SK-N-SH treated with all-trans-retinoic acid at 6 μM for 48 hours (cell line): Measurements from ENCODE around the gene FGF18.

Experiments used
- ATAC-seq: fragments of 200-7000 bp; cut with Tn5 transposase; 3 replicates; pipeline ENCODE4 v1.9.1; 2020; ENCODE audit warnings: mild to moderate bottlenecking, moderate library complexity
- ARNTL ChIP-seq: fragments of 450-650 bp; formaldehyde crosslinking; IDR thresholded peaks from 2 replicates; pipeline ENCODE4 v1.5.0; 2020; ENCODE audit warnings: low read depth, mild to moderate bottlenecking, moderate library complexity, borderline replicate concordance
- BACH2 ChIP-seq: fragments of 250-450 bp; sonication (Bioruptor Pico); IDR thresholded peaks from 2 replicates; pipeline ENCODE4 v1.9.0; 2021; ENCODE audit warnings: mild to moderate bottlenecking, borderline replicate concordance
- CSDC2 ChIP-seq: fragments of 250-450 bp; sonication (Bioruptor Pico); IDR thresholded peaks from 2 replicates; pipeline ENCODE4 v1.5.0; 2020; ENCODE audit warnings: mild to moderate bottlenecking, moderate library complexity
- ESRRG ChIP-seq: fragments of 250-450 bp; sonication (Bioruptor Pico); IDR thresholded peaks from 2 replicates; pipeline ENCODE4 v1.6.1; 2021; ENCODE audit warnings: mild to moderate bottlenecking
- GLIS3 ChIP-seq: fragments of 250-450 bp; sonication (Bioruptor Pico); IDR thresholded peaks from 2 replicates; pipeline ENCODE4 v1.5.0; 2020; ENCODE audit warnings: mild to moderate bottlenecking, moderate library complexity
- ISL1 ChIP-seq: fragments of 250-450 bp; sonication (Bioruptor Pico); IDR thresholded peaks from 2 replicates; pipeline ENCODE4 v2.1.2; 2022; ENCODE audit warnings: mild to moderate bottlenecking, moderate library complexity
- POU6F1 ChIP-seq: fragments of 250-450 bp; sonication (Bioruptor Pico); IDR thresholded peaks from 2 replicates; pipeline ENCODE4 v1.8.0; 2021; ENCODE audit warnings: low read depth, mild to moderate bottlenecking, moderate library complexity, borderline replicate concordance
- PPARA ChIP-seq: fragments of 250-450 bp; sonication (Bioruptor Pico); IDR thresholded peaks from 2 replicates; pipeline ENCODE4 v1.5.0; 2020; ENCODE audit warnings: mild to moderate bottlenecking, borderline replicate concordance
- RARB ChIP-seq: fragments of 250-450 bp; sonication (Bioruptor Pico); IDR thresholded peaks from 2 replicates; pipeline ENCODE4 v1.8.0; 2021; ENCODE audit warnings: mild to moderate bottlenecking, moderate library complexity
- SNAI2 ChIP-seq: fragments of 250-450 bp; sonication (Bioruptor Pico); IDR thresholded peaks from 2 replicates; pipeline ENCODE4 v1.5.0; 2020; ENCODE audit warnings: mild to moderate bottlenecking, moderate library complexity
- TCF4 ChIP-seq: fragments of 250-450 bp; sonication (Bioruptor Pico); IDR thresholded peaks from 2 replicates; pipeline ENCODE4 v1.8.0; 2021; ENCODE audit warnings: mild to moderate bottlenecking, moderate library complexity, borderline replicate concordance
- ZC3H10 ChIP-seq: fragments of 250-450 bp; sonication (Bioruptor Pico); IDR thresholded peaks from 2 replicates; pipeline ENCODE4 v1.5.1; 2021; ENCODE audit warnings: mild to moderate bottlenecking, moderate library complexity
- ZFP3 ChIP-seq: fragments of 250-450 bp; sonication (Bioruptor Pico); IDR thresholded peaks from 2 replicates; pipeline ENCODE4 v1.5.0; 2020; ENCODE audit warnings: mild to moderate bottlenecking, moderate library complexity
- ZFP30 ChIP-seq: fragments of 450-650 bp; formaldehyde crosslinking; IDR thresholded peaks from 2 replicates; pipeline ENCODE4 v1.5.0; 2022; ENCODE audit warnings: mild to moderate bottlenecking, moderate library complexity
- ZNF565 ChIP-seq: fragments of 450-650 bp; formaldehyde crosslinking; conservative IDR thresholded peaks from 2 replicates; pipeline ENCODE4 v1.5.0; 2020; ENCODE audit warnings: low read depth, mild to moderate bottlenecking, moderate library complexity
- TF ChIP-seq, protein P1 (sequence below): fragments of 250-450 bp; sonication (Bioruptor Pico); IDR thresholded peaks from 2 replicates; pipeline ENCODE4 v1.8.0; 2020; ENCODE audit warnings: mild to moderate bottlenecking, moderate library complexity, borderline replicate concordance
- TF ChIP-seq, protein P2 (sequence below): fragments of 250-450 bp; sonication (Bioruptor Pico); IDR thresholded peaks from 2 replicates; pipeline ENCODE4 v1.5.1; 2021; ENCODE audit warnings: mild to moderate bottlenecking, moderate library complexity
- TF ChIP-seq, protein P3 (sequence below): fragments of 250-450 bp; sonication (Bioruptor Pico); IDR thresholded peaks from 2 replicates; pipeline ENCODE4 v1.5.1; 2020; ENCODE audit warnings: low read depth, mild to moderate bottlenecking, moderate library complexity
- TF ChIP-seq, protein P4 (sequence below): fragments of 250-450 bp; sonication (Bioruptor Pico); IDR thresholded peaks from 2 replicates; pipeline ENCODE4 v1.5.0; 2020; ENCODE audit warnings: mild to moderate bottlenecking, moderate library complexity

Gene FGF18

DNA sequence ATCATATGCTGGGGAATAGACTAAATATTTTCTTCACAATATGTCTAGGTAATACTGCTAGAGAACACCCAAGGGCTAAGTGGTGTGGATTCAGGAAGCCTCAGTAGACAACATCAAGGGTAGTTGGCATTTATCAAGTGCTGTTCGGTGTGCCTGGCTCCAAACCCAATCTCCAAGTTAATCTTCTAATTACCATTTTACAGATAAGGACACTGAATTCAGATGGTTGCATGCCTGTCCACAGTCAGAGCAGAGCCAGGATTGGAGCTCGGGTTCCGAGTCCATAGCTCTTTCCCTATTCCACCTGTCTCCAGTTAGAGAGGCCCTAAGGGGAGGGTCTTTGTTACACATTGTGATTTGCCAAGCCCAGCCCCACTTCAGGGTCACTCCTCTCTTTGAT lies 58.2 kb downstream of the FGF18 start:
- ATAC-seq = no peak

DNA sequence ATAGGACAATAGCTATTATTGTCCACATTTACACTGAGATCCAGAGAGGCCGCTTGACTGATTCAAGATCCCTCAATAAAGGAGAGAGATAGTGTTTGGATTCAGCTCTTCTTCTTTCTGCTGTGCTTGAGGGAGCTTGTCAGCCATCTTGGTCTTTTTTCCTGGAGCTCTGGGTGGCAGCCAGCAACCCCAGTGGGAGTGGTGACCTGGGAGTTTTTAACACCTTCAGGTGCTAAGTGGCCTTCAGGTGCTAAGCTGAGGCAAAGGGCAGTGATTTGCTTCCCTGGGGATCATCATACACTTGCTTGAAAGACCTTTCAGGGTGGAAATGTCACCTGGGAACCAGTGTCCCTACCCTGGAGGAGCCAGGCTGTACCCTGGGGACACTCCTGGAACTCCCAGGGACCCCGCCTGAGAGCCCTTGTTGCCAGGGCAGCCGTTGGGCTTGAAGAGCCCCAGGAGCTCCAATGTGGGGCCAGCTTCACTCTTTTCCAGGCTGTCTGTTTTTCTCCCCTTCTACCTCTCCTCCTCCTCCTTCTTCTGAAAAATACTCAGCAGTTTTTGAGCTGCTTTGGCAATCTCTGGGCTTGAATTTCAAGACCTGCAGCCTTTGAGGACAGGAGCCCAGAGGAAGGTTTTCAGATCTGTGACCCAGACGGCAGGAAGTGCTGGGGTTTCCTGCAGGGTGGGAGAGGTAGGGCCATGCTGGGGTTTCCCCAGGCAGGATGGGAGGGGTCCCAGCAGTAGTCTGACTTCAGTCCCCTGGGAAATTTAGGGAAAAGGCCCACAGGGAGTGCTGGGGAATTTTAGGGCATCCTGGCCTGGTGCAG lies 59.7 kb downstream of the FGF18 start:
- TF ChIP-seq CSDC2 (CRISPR knock-in tag) = no peak
- no peak for TF ChIP-seq TCF4 (CRISPR knock-in tag)
- TF ChIP-seq ZFP30 (CRISPR knock-in tag) = no peak
- TF ChIP-seq, protein P1, sequence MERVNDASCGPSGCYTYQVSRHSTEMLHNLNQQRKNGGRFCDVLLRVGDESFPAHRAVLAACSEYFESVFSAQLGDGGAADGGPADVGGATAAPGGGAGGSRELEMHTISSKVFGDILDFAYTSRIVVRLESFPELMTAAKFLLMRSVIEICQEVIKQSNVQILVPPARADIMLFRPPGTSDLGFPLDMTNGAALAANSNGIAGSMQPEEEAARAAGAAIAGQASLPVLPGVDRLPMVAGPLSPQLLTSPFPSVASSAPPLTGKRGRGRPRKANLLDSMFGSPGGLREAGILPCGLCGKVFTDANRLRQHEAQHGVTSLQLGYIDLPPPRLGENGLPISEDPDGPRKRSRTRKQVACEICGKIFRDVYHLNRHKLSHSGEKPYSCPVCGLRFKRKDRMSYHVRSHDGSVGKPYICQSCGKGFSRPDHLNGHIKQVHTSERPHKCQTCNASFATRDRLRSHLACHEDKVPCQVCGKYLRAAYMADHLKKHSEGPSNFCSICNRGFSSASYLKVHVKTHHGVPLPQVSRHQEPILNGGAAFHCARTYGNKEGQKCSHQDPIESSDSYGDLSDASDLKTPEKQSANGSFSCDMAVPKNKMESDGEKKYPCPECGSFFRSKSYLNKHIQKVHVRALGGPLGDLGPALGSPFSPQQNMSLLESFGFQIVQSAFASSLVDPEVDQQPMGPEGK (CRISPR knock-in tag) = no peak
- TF ChIP-seq ZNF565 (CRISPR knock-in tag) = no peak
- TF ChIP-seq ESRRG = no peak
- TF ChIP-seq ISL1 (CRISPR knock-in tag) = no peak
- no peak for TF ChIP-seq RARB (CRISPR knock-in tag)
- TF ChIP-seq ZFP3 = no peak
- TF ChIP-seq ARNTL = no peak
- no peak for TF ChIP-seq SNAI2 (CRISPR knock-in tag)
- no peak for TF ChIP-seq PPARA (CRISPR knock-in tag)
- no peak for TF ChIP-seq GLIS3 (CRISPR knock-in tag)
- TF ChIP-seq, protein P2, sequence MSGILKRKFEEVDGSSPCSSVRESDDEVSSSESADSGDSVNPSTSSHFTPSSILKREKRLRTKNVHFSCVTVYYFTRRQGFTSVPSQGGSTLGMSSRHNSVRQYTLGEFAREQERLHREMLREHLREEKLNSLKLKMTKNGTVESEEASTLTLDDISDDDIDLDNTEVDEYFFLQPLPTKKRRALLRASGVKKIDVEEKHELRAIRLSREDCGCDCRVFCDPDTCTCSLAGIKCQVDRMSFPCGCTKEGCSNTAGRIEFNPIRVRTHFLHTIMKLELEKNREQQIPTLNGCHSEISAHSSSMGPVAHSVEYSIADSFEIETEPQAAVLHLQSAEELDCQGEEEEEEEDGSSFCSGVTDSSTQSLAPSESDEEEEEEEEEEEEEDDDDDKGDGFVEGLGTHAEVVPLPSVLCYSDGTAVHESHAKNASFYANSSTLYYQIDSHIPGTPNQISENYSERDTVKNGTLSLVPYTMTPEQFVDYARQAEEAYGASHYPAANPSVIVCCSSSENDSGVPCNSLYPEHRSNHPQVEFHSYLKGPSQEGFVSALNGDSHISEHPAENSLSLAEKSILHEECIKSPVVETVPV (CRISPR knock-in tag) = no peak
- TF ChIP-seq, protein P3, sequence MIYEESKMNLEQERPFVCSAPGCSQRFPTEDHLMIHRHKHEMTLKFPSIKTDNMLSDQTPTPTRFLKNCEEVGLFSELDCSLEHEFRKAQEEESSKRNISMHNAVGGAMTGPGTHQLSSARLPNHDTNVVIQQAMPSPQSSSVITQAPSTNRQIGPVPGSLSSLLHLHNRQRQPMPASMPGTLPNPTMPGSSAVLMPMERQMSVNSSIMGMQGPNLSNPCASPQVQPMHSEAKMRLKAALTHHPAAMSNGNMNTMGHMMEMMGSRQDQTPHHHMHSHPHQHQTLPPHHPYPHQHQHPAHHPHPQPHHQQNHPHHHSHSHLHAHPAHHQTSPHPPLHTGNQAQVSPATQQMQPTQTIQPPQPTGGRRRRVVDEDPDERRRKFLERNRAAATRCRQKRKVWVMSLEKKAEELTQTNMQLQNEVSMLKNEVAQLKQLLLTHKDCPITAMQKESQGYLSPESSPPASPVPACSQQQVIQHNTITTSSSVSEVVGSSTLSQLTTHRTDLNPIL = no peak
- TF ChIP-seq, protein P4, sequence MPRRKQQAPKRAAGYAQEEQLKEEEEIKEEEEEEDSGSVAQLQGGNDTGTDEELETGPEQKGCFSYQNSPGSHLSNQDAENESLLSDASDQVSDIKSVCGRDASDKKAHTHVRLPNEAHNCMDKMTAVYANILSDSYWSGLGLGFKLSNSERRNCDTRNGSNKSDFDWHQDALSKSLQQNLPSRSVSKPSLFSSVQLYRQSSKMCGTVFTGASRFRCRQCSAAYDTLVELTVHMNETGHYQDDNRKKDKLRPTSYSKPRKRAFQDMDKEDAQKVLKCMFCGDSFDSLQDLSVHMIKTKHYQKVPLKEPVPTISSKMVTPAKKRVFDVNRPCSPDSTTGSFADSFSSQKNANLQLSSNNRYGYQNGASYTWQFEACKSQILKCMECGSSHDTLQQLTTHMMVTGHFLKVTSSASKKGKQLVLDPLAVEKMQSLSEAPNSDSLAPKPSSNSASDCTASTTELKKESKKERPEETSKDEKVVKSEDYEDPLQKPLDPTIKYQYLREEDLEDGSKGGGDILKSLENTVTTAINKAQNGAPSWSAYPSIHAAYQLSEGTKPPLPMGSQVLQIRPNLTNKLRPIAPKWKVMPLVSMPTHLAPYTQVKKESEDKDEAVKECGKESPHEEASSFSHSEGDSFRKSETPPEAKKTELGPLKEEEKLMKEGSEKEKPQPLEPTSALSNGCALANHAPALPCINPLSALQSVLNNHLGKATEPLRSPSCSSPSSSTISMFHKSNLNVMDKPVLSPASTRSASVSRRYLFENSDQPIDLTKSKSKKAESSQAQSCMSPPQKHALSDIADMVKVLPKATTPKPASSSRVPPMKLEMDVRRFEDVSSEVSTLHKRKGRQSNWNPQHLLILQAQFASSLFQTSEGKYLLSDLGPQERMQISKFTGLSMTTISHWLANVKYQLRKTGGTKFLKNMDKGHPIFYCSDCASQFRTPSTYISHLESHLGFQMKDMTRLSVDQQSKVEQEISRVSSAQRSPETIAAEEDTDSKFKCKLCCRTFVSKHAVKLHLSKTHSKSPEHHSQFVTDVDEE (CRISPR knock-in tag) = no peak
- TF ChIP-seq ZC3H10 (CRISPR knock-in tag) = no peak
- TF ChIP-seq POU6F1 (CRISPR knock-in tag) = no peak
- no peak for ATAC-seq

More for the DNA sequence above, 58.2 kb downstream of the FGF18 start:
- TF ChIP-seq SNAI2 (CRISPR knock-in tag) = no peak
- no peak for TF ChIP-seq GLIS3 (CRISPR knock-in tag)
- TF ChIP-seq CSDC2 (CRISPR knock-in tag) = no peak
- TF ChIP-seq PPARA (CRISPR knock-in tag) = no peak
- TF ChIP-seq, protein P2 (CRISPR knock-in tag) = no peak
- TF ChIP-seq BACH2 (CRISPR knock-in tag) = no peak
- TF ChIP-seq RARB (CRISPR knock-in tag) = no peak
- no peak for TF ChIP-seq ISL1 (CRISPR knock-in tag)
- TF ChIP-seq, protein P1 (CRISPR knock-in tag) = no peak
